HEK293T (cell line): ENCODE measurements around the gene GAPDH.

ENCODE experiments used
- CTCF ChIA-PET: fragments of 350-600 bp; formaldehyde crosslinking; extraction: SDS; loops from one replicate; lab custom pipeline; 2021; ENCODE audit warnings: antibody characterized with exemption, inconsistent platforms; lab: Yijun Ruan, JAX
- POLR2A ChIA-PET: fragments of 350-600 bp; formaldehyde crosslinking; extraction: SDS; loops from one replicate; lab custom pipeline; 2020; ENCODE audit warnings: antibody characterized with exemption, inconsistent platforms; lab: Yijun Ruan, JAX
- DNase-seq: peaks from one replicate; pipeline ENCODE4 v3.0.0; 2012; ENCODE audit warnings: mixed read lengths; ENCODE audit errors: extremely low spot score
- ARNT ChIP-seq: fragments of 450-650 bp; IDR thresholded peaks from 2 replicates; pipeline ENCODE4 v1.6.1; 2017; ENCODE audit warnings: mild to moderate bottlenecking
- BHLHE40 ChIP-seq: fragments of 450-650 bp; IDR thresholded peaks from 2 replicates; pipeline ENCODE4 v1.6.1; 2016; ENCODE audit warnings: mild to moderate bottlenecking, moderate library complexity, borderline replicate concordance
- CTBP1 ChIP-seq: fragments of 450-650 bp; IDR thresholded peaks from 2 replicates; pipeline ENCODE4 v1.6.1; 2016; ENCODE audit warnings: borderline replicate concordance
- ELF4 ChIP-seq: fragments of 450-650 bp; IDR thresholded peaks from 2 replicates; pipeline ENCODE4 v1.6.1; 2017; ENCODE audit warnings: antibody characterized with exemption
- FOXA1 ChIP-seq: fragments of 450-650 bp; IDR thresholded peaks from 2 replicates; pipeline ENCODE4 v1.6.1; 2016; ENCODE audit warnings: mild to moderate bottlenecking
- FOXK2 ChIP-seq: fragments of 450-650 bp; IDR thresholded peaks from 2 replicates; pipeline ENCODE4 v1.6.1; 2016; ENCODE audit warnings: mild to moderate bottlenecking
- FOXM1 ChIP-seq: fragments of 450-650 bp; IDR thresholded peaks from 2 replicates; pipeline ENCODE4 v1.6.1; 2017; ENCODE audit warnings: mild to moderate bottlenecking, borderline replicate concordance
- HDGF ChIP-seq: fragments of 450-650 bp; IDR thresholded peaks from 2 replicates; pipeline ENCODE4 v1.6.1; 2017; ENCODE audit warnings: antibody characterized with exemption, borderline replicate concordance
- L3MBTL2 ChIP-seq: fragments of 450-650 bp; conservative IDR thresholded peaks from 2 replicates; pipeline ENCODE4 v1.6.1; 2016; ENCODE audit warnings: mild to moderate bottlenecking
- LEF1 ChIP-seq: fragments of 450-650 bp; IDR thresholded peaks from 2 replicates; pipeline ENCODE4 v1.6.1; 2017; ENCODE audit warnings: mild to moderate bottlenecking, borderline replicate concordance
- NFRKB ChIP-seq: fragments of 450-650 bp; IDR thresholded peaks from 2 replicates; pipeline ENCODE4 v1.6.1; 2016; ENCODE audit warnings: mild to moderate bottlenecking, moderate library complexity
- PKNOX1 ChIP-seq: fragments of 450-650 bp; IDR thresholded peaks from 2 replicates; pipeline ENCODE4 v1.6.1; 2016
- SP1 ChIP-seq: fragments of 450-650 bp; IDR thresholded peaks from 2 replicates; pipeline ENCODE4 v1.6.1; 2017
- SUZ12 ChIP-seq: fragments of 450-650 bp; IDR thresholded peaks from 2 replicates; pipeline ENCODE4 v1.6.1; 2016; ENCODE audit warnings: mild to moderate bottlenecking
- TARDBP ChIP-seq: fragments of 450-650 bp; IDR thresholded peaks from 2 replicates; pipeline ENCODE4 v1.6.1; 2016
- ZNF384 ChIP-seq: fragments of 450-650 bp; IDR thresholded peaks from 2 replicates; pipeline ENCODE4 v1.6.1; 2016

GAPDH gene

GRCh38 chr12:6527711-6528110 is 6.6 kb upstream of the GAPDH start:
- no peak for DNase-seq
- ChIA-PET CTCF (interaction anchor here (2.2 kb wide), 1 partner anchor 10 kb away, joined by 9 read pairs; no protein-coding TSS in a partner anchor), POLR2A (interaction anchor here (0.9 kb wide), 1 partner anchor 10 kb away, joined by 3 read pairs; no protein-coding TSS in a partner anchor)
- TF ChIP-seq FOXA1: no peak
- TF ChIP-seq HDGF: no peak
- TF ChIP-seq FOXK2: no peak
- TF ChIP-seq L3MBTL2: no peak
- TF ChIP-seq FOXM1: no peak
- no peak for TF ChIP-seq PKNOX1
- no peak for TF ChIP-seq ZNF384
- no peak for TF ChIP-seq NFRKB
- TF ChIP-seq SUZ12: no peak
- no peak for TF ChIP-seq CTBP1

- TF ChIP-seq HDGF: no peak
- TF ChIP-seq L3MBTL2: no peak
- no peak for TF ChIP-seq ZNF384
- TF ChIP-seq SUZ12: no peak
- no peak for TF ChIP-seq BHLHE40
- TF ChIP-seq ARNT: no peak
- no peak for TF ChIP-seq CTBP1
- TF ChIP-seq ELF4: no peak
- no peak for TF ChIP-seq TARDBP
- no peak for TF ChIP-seq SP1
- no peak for TF ChIP-seq FOXM1
- TF ChIP-seq NFRKB: no peak
- TF ChIP-seq PKNOX1: no peak
- CTCF ChIA-PET: interaction anchor here (2.2 kb wide), 1 partner anchor 9 kb away, joined by 9 read pairs; no protein-coding TSS in a partner anchor
- DNase-seq: no peak
- POLR2A ChIA-PET: interaction anchor here (0.7 to 1.0 kb wide), 3 partner anchors 9 to 36 kb away, joined by 3 to 4 read pairs (median 3); partner anchors contain the start of gene MRPL51
Observed at GRCh38 chr12:6528539-6529235, 5.6 kb upstream of the GAPDH start.

- CTCF ChIA-PET: interaction anchor here (2.2 kb wide), 1 partner anchor 8 kb away, joined by 9 read pairs; no protein-coding TSS in a partner anchor
- DNase-seq: no peak
- POLR2A ChIA-PET: interaction anchor here (0.7 to 1.0 kb wide), 2 partner anchors 14 to 36 kb away, joined by 3 to 4 read pairs; partner anchors contain the start of gene MRPL51
- TF ChIP-seq LEF1 (no peak), ELF4 (no peak), CTBP1 (no peak), FOXM1 (no peak), ZNF384 (no peak), BHLHE40 (no peak), ARNT (no peak), SP1 (no peak), FOXA1 (no peak), NFRKB (no peak), PKNOX1 (no peak), FOXK2 (no peak), SUZ12 (no peak), L3MBTL2 (no peak), HDGF (no peak), TARDBP (no peak)
Observed at GRCh38 chr12:6529291-6529737, 5.0 kb upstream of the GAPDH start.

GRCh38 chr12:6530576-6531260 is 3.6 kb upstream of the GAPDH start:
- ChIA-PET POLR2A (interaction anchor here (0.8 to 2.1 kb wide), 3 partner anchors 13 to 40 kb away, joined by 3 to 5 read pairs (median 5); no protein-coding TSS in a partner anchor), CTCF (interaction anchor here (1.3 kb wide), 1 partner anchor 107 kb away, joined by 5 read pairs; no protein-coding TSS in a partner anchor)
- TF ChIP-seq TARDBP: no peak
- TF ChIP-seq SP1: no peak
- no peak for TF ChIP-seq ELF4
- TF ChIP-seq ZNF384: no peak
- no peak for TF ChIP-seq LEF1
- TF ChIP-seq FOXM1: no peak
- TF ChIP-seq PKNOX1: no peak
- no peak for TF ChIP-seq HDGF
- no peak for TF ChIP-seq NFRKB
- no peak for TF ChIP-seq CTBP1
- TF ChIP-seq FOXA1: no peak
- TF ChIP-seq FOXK2: no peak
- TF ChIP-seq SUZ12: no peak
- TF ChIP-seq ARNT: no peak
- no peak for TF ChIP-seq BHLHE40
- no peak for TF ChIP-seq L3MBTL2
- DNase-seq: no peak
